PFSK-1 (cell line): ENCODE measurements around the gene CELF4.

Experiments
- FOXP2 ChIP-seq: optimal IDR thresholded peaks from 2 replicates; pipeline ENCODE3; 2011; ENCODE audit warnings: borderline replicate concordance, control low read depth, inconsistent platforms; ENCODE audit not compliant: insufficient read depth; ENCODE audit errors: extremely low read length, extremely low read depth
- POLR2AphosphoS5 ChIP-seq: IDR thresholded peaks from 2 replicates; pipeline ENCODE4 v1.6.1; 2012; ENCODE audit warnings: low read depth, mild to moderate bottlenecking, control low read depth, low read length, moderate library complexity
- TAF1 ChIP-seq: IDR thresholded peaks from 2 replicates; pipeline ENCODE4 v1.6.1; 2012; ENCODE audit warnings: low read length, control low read depth, borderline replicate concordance; ENCODE audit not compliant: insufficient read depth
- TF ChIP-seq, protein P1 (sequence below), 2 experiments: IDR thresholded peaks; 2 replicates each; pipeline versions ENCODE4 v1.6.1 to v1.8.0; 2011 to 2012; ENCODE audit warnings: low read depth in 2 of 2, low read length in 2 of 2, control low read depth in 1 of 2, inconsistent platforms in 1 of 2, mild to moderate bottlenecking in 1 of 2, moderate library complexity in 1 of 2; ENCODE audit not compliant: insufficient read depth in 1 of 2

GRCh38 chr18:37412333-37412732 lies 153.3 kb downstream of the CELF4 start:
- no peak for TF ChIP-seq FOXP2
- TF ChIP-seq POLR2AphosphoS5: no peak
- no peak for TF ChIP-seq TAF1
- TF ChIP-seq, protein P1, sequence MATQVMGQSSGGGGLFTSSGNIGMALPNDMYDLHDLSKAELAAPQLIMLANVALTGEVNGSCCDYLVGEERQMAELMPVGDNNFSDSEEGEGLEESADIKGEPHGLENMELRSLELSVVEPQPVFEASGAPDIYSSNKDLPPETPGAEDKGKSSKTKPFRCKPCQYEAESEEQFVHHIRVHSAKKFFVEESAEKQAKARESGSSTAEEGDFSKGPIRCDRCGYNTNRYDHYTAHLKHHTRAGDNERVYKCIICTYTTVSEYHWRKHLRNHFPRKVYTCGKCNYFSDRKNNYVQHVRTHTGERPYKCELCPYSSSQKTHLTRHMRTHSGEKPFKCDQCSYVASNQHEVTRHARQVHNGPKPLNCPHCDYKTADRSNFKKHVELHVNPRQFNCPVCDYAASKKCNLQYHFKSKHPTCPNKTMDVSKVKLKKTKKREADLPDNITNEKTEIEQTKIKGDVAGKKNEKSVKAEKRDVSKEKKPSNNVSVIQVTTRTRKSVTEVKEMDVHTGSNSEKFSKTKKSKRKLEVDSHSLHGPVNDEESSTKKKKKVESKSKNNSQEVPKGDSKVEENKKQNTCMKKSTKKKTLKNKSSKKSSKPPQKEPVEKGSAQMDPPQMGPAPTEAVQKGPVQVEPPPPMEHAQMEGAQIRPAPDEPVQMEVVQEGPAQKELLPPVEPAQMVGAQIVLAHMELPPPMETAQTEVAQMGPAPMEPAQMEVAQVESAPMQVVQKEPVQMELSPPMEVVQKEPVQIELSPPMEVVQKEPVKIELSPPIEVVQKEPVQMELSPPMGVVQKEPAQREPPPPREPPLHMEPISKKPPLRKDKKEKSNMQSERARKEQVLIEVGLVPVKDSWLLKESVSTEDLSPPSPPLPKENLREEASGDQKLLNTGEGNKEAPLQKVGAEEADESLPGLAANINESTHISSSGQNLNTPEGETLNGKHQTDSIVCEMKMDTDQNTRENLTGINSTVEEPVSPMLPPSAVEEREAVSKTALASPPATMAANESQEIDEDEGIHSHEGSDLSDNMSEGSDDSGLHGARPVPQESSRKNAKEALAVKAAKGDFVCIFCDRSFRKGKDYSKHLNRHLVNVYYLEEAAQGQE (IDR thresholded peaks at IDR 0.05; ENCODE audit: insufficient read depth in 1 of 2, low read depth in 2 of 2, low read length in 2 of 2): no peak
